K562 (cell line): Measurements from ENCODE around the gene PRSS1. TPM values are rescaled to one million over a fixed set of nuclear protein-coding genes. Genes with fewer than 3 reads are reported as not detected.
A peak's percentile ranks its signal among the peaks of the same experiment; 100 is the strongest.

ENCODE experiments used
- ATAC-seq: fragments of 200-7000 bp; cut with Tn5 transposase; 3 replicates; pipeline ENCODE4 v1.9.1; 2020; ENCODE audit warnings: moderate library complexity
- BruUV-seq: library from RNA; stranded (reverse); fragments of 400-500 nt; replicated peaks from 2 replicates; lab custom pipeline; 2021; lab: Mats Ljungman, UMichigan
- CTCF ChIA-PET: fragments of 300-600 bp; formaldehyde crosslinking; extraction: SDS; loops from one replicate; lab custom pipeline; 2021; ENCODE audit warnings: low intra/inter-chr PET ratio; lab: Yijun Ruan, JAX
- POLR2A ChIA-PET: fragments of 300-600, 350-650 bp; sonication (Branson Sonifier 250); formaldehyde crosslinking; extraction: SDS; loops from one replicate; lab custom pipeline; 2021; ENCODE audit warnings: antibody characterized with exemption, inconsistent platforms; lab: Yijun Ruan, JAX
- DNase-seq, 4 experiments: peaks; one replicate each; pipeline versions ENCODE4 v3.0.0 to v3.0.0-alpha.2; 2011 to 2018; ENCODE audit warnings: low spot score in 3 of 4, mixed read lengths in 3 of 4; ENCODE audit errors: extremely low read depth in 1 of 4
- FAIRE-seq: peaks from 2 replicates; lab custom pipeline; 2011; peaks lifted over from hg19 to GRCh38; lab: Jason Lieb, UNC
- H2AFZ ChIP-seq: 2 replicates; pipeline ENCODE4 v1.6.0; 2011; ENCODE audit warnings: low read depth, low read length, control low read depth, inconsistent platforms
- H3K27ac ChIP-seq: fragments of 200-600 bp; 3 replicates; pipeline ENCODE4 v1.8.0; 2011; ENCODE audit warnings: low read depth, mild to moderate bottlenecking, control low read depth, inconsistent platforms, low read length, moderate library complexity, mixed read lengths; ENCODE audit errors: extremely low read depth
- H3K27me3 ChIP-seq, 2 experiments: fragments of 300-600 bp in 1 of 2; 2 replicates in 1 of 2; 3 replicates in 1 of 2; pipeline versions ENCODE4 v1.6.0 to v1.8.0; 2011; ENCODE audit warnings: inconsistent platforms in 2 of 2, low read length in 2 of 2, mild to moderate bottlenecking in 1 of 2, mixed read lengths in 1 of 2, moderate library complexity in 1 of 2; ENCODE audit not compliant: control insufficient read depth in 2 of 2, insufficient read depth in 2 of 2
- H3K36me3 ChIP-seq: fragments of 300-600 bp; 3 replicates; pipeline ENCODE4 v1.8.0; 2011; ENCODE audit warnings: mild to moderate bottlenecking, low read length, inconsistent platforms; ENCODE audit not compliant: control insufficient read depth, insufficient read depth
- H3K4me1 ChIP-seq, 2 experiments: fragments of 200-600 bp in 1 of 2; replicated peaks in 1 of 2; 2 replicates in 1 of 2; 3 replicates in 1 of 2; pipeline versions ENCODE4 v1.5.1 to v1.8.0; 2011; ENCODE audit warnings: inconsistent platforms in 2 of 2, low read length in 2 of 2, mild to moderate bottlenecking in 1 of 2, mixed read lengths in 1 of 2, moderate library complexity in 1 of 2; ENCODE audit not compliant: control insufficient read depth in 2 of 2, insufficient read depth in 2 of 2
- H3K4me2 ChIP-seq: 2 replicates; pipeline ENCODE4 v1.6.1; 2011; ENCODE audit warnings: low read length, control low read depth, inconsistent platforms, mixed read lengths; ENCODE audit not compliant: insufficient read depth
- H3K4me3 ChIP-seq: fragments of 200-600 bp; sonication (generic), shearing (Covaris generic); 2 replicates; pipeline ENCODE4 v1.5.1; 2016; ENCODE audit warnings: control low read depth, inconsistent platforms
- H3K79me2 ChIP-seq: fragments of 200-600 bp; 3 replicates; pipeline ENCODE4 v1.8.0; 2011; ENCODE audit warnings: low read length, inconsistent platforms; ENCODE audit not compliant: control insufficient read depth, insufficient read depth
- H3K9ac ChIP-seq, 2 experiments: 2 replicates each; pipeline versions ENCODE4 v1.6.0 to v1.6.1; 2011; ENCODE audit warnings: low read depth in 2 of 2, low read length in 2 of 2, control low read depth in 1 of 2, inconsistent platforms in 1 of 2, mild to moderate bottlenecking in 1 of 2, mixed read lengths in 1 of 2; ENCODE audit not compliant: insufficient read depth in 1 of 2
- H3K9me1 ChIP-seq: one replicate; pipeline ENCODE4 v1.6.0; 2011; ENCODE audit warnings: inconsistent platforms, mild to moderate bottlenecking, low read length, moderate library complexity; ENCODE audit not compliant: control insufficient read depth, insufficient read depth
- H3K9me3 ChIP-seq: replicated peaks from 2 replicates; pipeline ENCODE4 v1.5.1; 2011; ENCODE audit warnings: low read depth, low read length, inconsistent platforms; ENCODE audit not compliant: control insufficient read depth, insufficient read depth
- H4K20me1 ChIP-seq: replicated peaks from 2 replicates; pipeline ENCODE4 v1.6.1; 2011; ENCODE audit warnings: low read length, inconsistent platforms, mixed read lengths; ENCODE audit not compliant: control insufficient read depth, insufficient read depth
- CBFA2T2 ChIP-seq: fragments of 450-650 bp; conservative IDR thresholded peaks from 2 replicates; pipeline ENCODE4 v1.6.1; 2017; ENCODE audit warnings: mild to moderate bottlenecking
- DDX20 ChIP-seq: fragments of 450-650 bp; IDR thresholded peaks from 2 replicates; pipeline ENCODE4 v1.6.1; 2016; ENCODE audit warnings: missing genetic modification characterization, low read depth, mild to moderate bottlenecking, missing compliant biosample characterization, moderate library complexity
- EP300 ChIP-seq: IDR thresholded peaks from 2 replicates; pipeline ENCODE4 v1.6.1; 2012; ENCODE audit warnings: low read length, improper control_type of control experiment
- EZH2 ChIP-seq: IDR thresholded peaks from 2 replicates; pipeline ENCODE4 v1.6.1; 2012; ENCODE audit warnings: low read depth, mild to moderate bottlenecking, inconsistent platforms, low read length, borderline replicate concordance
- FOXA1 ChIP-seq: fragments of 450-650 bp; IDR thresholded peaks from 2 replicates; pipeline ENCODE4 v1.6.1; 2016; ENCODE audit warnings: mild to moderate bottlenecking, borderline replicate concordance
- FOXM1 ChIP-seq, 2 experiments: fragments of 450-650 bp in 1 of 2; sonication (generic) in 1 of 2; formaldehyde crosslinking in 1 of 2; IDR thresholded peaks; 2 replicates each; pipeline versions ENCODE4 v1.6.1 to v1.9.0; 2017 to 2022; ENCODE audit warnings: low read depth in 2 of 2, mild to moderate bottlenecking in 2 of 2, missing genetic modification reagents in 1 of 2, moderate library complexity in 1 of 2
- HDAC6 ChIP-seq: IDR thresholded peaks from 2 replicates; pipeline ENCODE4 v1.6.1; 2012; ENCODE audit warnings: low read depth, mild to moderate bottlenecking, control low read depth, inconsistent platforms, low read length, moderate library complexity
- MYC ChIP-seq, 2 experiments: fragments of 250-450 bp in 1 of 2; sonication (Bioruptor Pico) in 1 of 2; IDR thresholded peaks; 2 replicates each; pipeline versions ENCODE4 v1.5.1 to v1.6.1; 2012 to 2021; ENCODE audit warnings: low read depth in 2 of 2, borderline replicate concordance in 1 of 2, improper control_type of control experiment in 1 of 2, low read length in 1 of 2, mild to moderate bottlenecking in 1 of 2, moderate library complexity in 1 of 2
- NUFIP1 ChIP-seq: fragments of 450-650 bp; IDR thresholded peaks from 2 replicates; pipeline ENCODE4 v1.6.1; 2018; ENCODE audit not compliant: partially characterized antibody
- SAP30 ChIP-seq: fragments of 200-600 bp; sonication (generic); IDR thresholded peaks from 2 replicates; pipeline ENCODE4 v1.6.1; 2012; ENCODE audit warnings: borderline replicate concordance, low read depth, mild to moderate bottlenecking, moderate library complexity, low read length, control low read depth, inconsistent platforms; ENCODE audit not compliant: insufficient read depth, poor library complexity, severe bottlenecking
- SIN3B ChIP-seq: fragments of 450-650 bp; IDR thresholded peaks from 2 replicates; pipeline ENCODE4 v1.6.1; 2017; ENCODE audit warnings: low read depth, mild to moderate bottlenecking, moderate library complexity
- SPI1 ChIP-seq: IDR thresholded peaks from 2 replicates; pipeline ENCODE4 v1.6.1; 2011; ENCODE audit warnings: low read depth, low read length, control low read depth, borderline replicate concordance
- SRF ChIP-seq, 2 experiments: fragments of 250-450, 450-650 bp in 1 of 2; sonication (Bioruptor Pico) in 1 of 2; sonication (generic) in 1 of 2; formaldehyde crosslinking; IDR thresholded peaks; 2 replicates each; pipeline versions ENCODE4 v1.5.0 to v1.5.1; 2020 to 2022; ENCODE audit warnings: mild to moderate bottlenecking in 1 of 2, missing genetic modification reagents in 1 of 2
- TCF7L2 ChIP-seq: fragments of 150-350 bp; IDR thresholded peaks from 2 replicates; pipeline ENCODE4 v1.6.1; 2016; ENCODE audit warnings: low read depth, mild to moderate bottlenecking, low read length, moderate library complexity
- ZC3H8 ChIP-seq: fragments of 450-650 bp; IDR thresholded peaks from 2 replicates; pipeline ENCODE4 v1.6.1; 2017
- ZNF175 ChIP-seq: fragments of 200-800 bp; sonication (Bioruptor generic); IDR thresholded peaks from 2 replicates; pipeline ENCODE4 v1.6.1; 2016; ENCODE audit warnings: low read depth, mild to moderate bottlenecking, missing genetic modification characterization, missing compliant biosample characterization
- WGBS: fragments of 100-300 bp; shearing (Covaris generic); methylation state at CpG from one replicate; pipeline ENCODE4 v1.1.6; 2016; ENCODE audit warnings: low coverage, mixed read lengths; ENCODE audit not compliant: insufficient coverage; ENCODE audit errors: missing lambda C conversion rate; 5-methylcytosine and 5-hydroxymethylcytosine counted together
- in situ Hi-C: fragments of 300-500 bp; cut with MboI; formaldehyde crosslinking; loops from 4 replicates; pipeline ENCODE4 v1.15.0; 2018; ENCODE audit warnings: inconsistent platforms, mixed read lengths
- intact Hi-C: fragments of 100-400 bp; cut with micrococcal nuclease; formaldehyde crosslinking; loops from 2 replicates; pipeline ENCODE4 v1.14.2; 2022
- polyA plus RNA-seq, 8 experiments: library from polyadenylated mRNA; depleted of rRNA in 4 of 8; stranded (reverse) in 5 of 8; unstranded in 3 of 8; fragments of >200 nt; fragmentation: Nextera tagmentation in 2 of 8; fragmentation: Illumina TruSeq in 1 of 8; extraction: Ambion mirVana in 2 of 8; extraction: Trizol in 1 of 8; gene quantifications; 2 replicates each; pipeline versions ENCODE4 v1.2.1 to v1.2.3, GENCODE V29; 2011 to 2014; ENCODE audit warnings: inconsistent platforms in 1 of 8, missing spikeins in 1 of 8
- total RNA-seq, 7 experiments: library from RNA; depleted of rRNA in 6 of 7; stranded (reverse); fragments of >200 nt in 6 of 7; fragmentation: Illumina TruSeq in 2 of 7; extraction: Trizol in 2 of 7; gene quantifications; 2 replicates each; pipeline versions ENCODE4 v1.2.1 to v1.2.3, GENCODE V29; 2011 to 2021; ENCODE audit warnings: low replicate concordance in 1 of 7
- TF ChIP-seq, protein P1 (sequence below), 2 experiments: fragments of 450-650 bp; conservative IDR thresholded peaks; 2 replicates each; pipeline ENCODE4 v1.6.1; 2017; ENCODE audit warnings: mild to moderate bottlenecking in 2 of 2, moderate library complexity in 2 of 2
- TF ChIP-seq, protein P2 (sequence below): fragments of 250-450 bp; sonication (Bioruptor Pico); IDR thresholded peaks from 2 replicates; pipeline ENCODE4 v1.8.0; 2021; ENCODE audit warnings: borderline replicate concordance, mild to moderate bottlenecking, moderate library complexity; ENCODE audit not compliant: poor library complexity, severe bottlenecking
- TF ChIP-seq, protein P3 (sequence below): sonication (generic); formaldehyde crosslinking; IDR thresholded peaks from 2 replicates; pipeline ENCODE4 v1.8.0; 2022; ENCODE audit warnings: mild to moderate bottlenecking, missing genetic modification reagents

PRSS1 gene
- total and polyA plus RNA-seq, 9 of the 15 experiments (the other 6 are each of a cell fraction or from before 2014, with no cell fraction given) = 0.07 to 6.6 (median 0.20) TPM; not detected in 6

DNA sequence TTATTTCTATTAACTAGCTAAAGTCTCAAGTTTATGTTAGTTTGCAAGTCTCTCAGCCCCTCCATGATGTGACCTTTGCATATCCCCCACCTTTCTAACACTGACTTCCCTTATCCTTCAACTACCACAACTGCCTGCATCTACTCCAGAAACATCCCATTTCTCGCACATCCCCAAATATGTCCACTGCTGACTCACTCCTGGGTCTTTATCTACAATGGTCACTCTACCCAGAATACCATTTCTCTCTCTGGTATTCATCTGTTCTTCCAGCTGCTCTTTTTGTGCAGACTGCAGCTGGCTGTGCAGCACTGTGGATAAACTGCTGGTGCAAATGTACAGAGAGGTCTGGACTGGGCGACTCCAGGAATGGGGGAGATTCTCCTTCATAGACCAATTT lies 32.7 kb upstream of the PRSS1 start:
- Histone ChIP-seq H3K4me3 (no peak overlapping the region), H3K9me3 (no peaks in the 10 kb centered on the region), H3K4me1 (peaks cover 0 to 8% of the 10 kb centered on the region in 2 experiments; a peak in 2 of 5 replicates), H2AFZ (no peak overlapping the region), H3K9ac (no peak overlapping the region), H3K4me2 (peak overlapping the region; percentile 35), H4K20me1 (no peaks in the 10 kb centered on the region), H3K36me3 (no peaks in the 10 kb centered on the region), H3K9me1 (no peaks in the 10 kb centered on the region), H3K79me2 (no peaks in the 10 kb centered on the region), H3K27me3 (peaks cover 10 to 12% of the 10 kb centered on the region in 2 experiments; a peak in 4 of 5 replicates), H3K27ac (no peak overlapping the region; the same call in 2 of the 3 replicates)
- FAIRE-seq = peak; percentile 81
- CTCF ChIA-PET = no interaction called here
- intact Hi-C loops = no loop called here
- BruUV-seq = no TSS peak
- in situ Hi-C loops = no loop called here
- peak; percentile 59 for ATAC-seq
- POLR2A ChIA-PET = no interaction called here
- DNase-seq = peak in 3 of 4 experiments; percentile 28 to 72 (median 41)
- WGBS = 0% methylated on average over 2 of the region's 2 CpGs
- TF ChIP-seq, protein P1, sequence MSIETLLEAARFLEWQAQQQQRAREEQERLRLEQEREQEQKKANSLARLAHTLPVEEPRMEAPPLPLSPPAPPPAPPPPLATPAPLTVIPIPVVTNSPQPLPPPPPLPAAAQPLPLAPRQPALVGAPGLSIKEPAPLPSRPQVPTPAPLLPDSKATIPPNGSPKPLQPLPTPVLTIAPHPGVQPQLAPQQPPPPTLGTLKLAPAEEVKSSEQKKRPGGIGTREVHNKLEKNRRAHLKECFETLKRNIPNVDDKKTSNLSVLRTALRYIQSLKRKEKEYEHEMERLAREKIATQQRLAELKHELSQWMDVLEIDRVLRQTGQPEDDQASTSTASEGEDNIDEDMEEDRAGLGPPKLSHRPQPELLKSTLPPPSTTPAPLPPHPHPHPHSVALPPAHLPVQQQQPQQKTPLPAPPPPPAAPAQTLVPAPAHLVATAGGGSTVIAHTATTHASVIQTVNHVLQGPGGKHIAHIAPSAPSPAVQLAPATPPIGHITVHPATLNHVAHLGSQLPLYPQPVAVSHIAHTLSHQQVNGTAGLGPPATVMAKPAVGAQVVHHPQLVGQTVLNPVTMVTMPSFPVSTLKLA (conservative IDR thresholded peaks at IDR 0.05) = no peak
- TF ChIP-seq, protein P2, sequence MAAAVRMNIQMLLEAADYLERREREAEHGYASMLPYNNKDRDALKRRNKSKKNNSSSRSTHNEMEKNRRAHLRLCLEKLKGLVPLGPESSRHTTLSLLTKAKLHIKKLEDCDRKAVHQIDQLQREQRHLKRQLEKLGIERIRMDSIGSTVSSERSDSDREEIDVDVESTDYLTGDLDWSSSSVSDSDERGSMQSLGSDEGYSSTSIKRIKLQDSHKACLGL (CRISPR knock-in tag) = no peak
- TF ChIP-seq SRF (CRISPR knock-in tag; IDR thresholded peaks at IDR 0.05) = peak in 1 of 2 experiments; percentile 93; a peak in 1 of 4 replicates
- TF ChIP-seq EZH2 = no peak
- TF ChIP-seq TCF7L2 = no peak
- no peak for TF ChIP-seq SAP30
- TF ChIP-seq ZNF175 (CRISPR knock-in tag) = no peak
- TF ChIP-seq ZC3H8 = no peak
- TF ChIP-seq MYC (IDR thresholded peaks at IDR 0.05; ENCODE audit: low read depth, low read length) = no peak
- TF ChIP-seq MYC (CRISPR knock-in tag; IDR thresholded peaks at IDR 0.05; ENCODE audit: borderline replicate concordance, low read depth) = no peak
- TF ChIP-seq FOXM1 (IDR thresholded peaks at IDR 0.05; ENCODE audit: low read depth) = no peak
- no peak for TF ChIP-seq FOXM1 (CRISPR knock-in tag; IDR thresholded peaks at IDR 0.05; ENCODE audit: low read depth)
- TF ChIP-seq EP300 = no peak
- peak; percentile 35; the same call in 1 of the 2 replicates for TF ChIP-seq SPI1
- TF ChIP-seq FOXA1 = no peak
- no peak for TF ChIP-seq SIN3B
- TF ChIP-seq DDX20 (tag) = no peak
- TF ChIP-seq, protein P3, sequence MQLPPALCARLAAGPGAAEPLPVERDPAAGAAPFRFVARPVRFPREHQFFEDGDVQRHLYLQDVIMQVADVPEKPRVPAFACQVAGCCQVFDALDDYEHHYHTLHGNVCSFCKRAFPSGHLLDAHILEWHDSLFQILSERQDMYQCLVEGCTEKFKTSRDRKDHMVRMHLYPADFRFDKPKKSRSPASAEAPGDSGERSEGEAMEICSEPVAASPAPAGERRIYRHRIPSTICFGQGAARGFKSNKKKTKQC (CRISPR knock-in tag) = no peak
- TF ChIP-seq NUFIP1 = no peak
- TF ChIP-seq HDAC6 = no peak
- peak; percentile 76 for TF ChIP-seq CBFA2T2
